H1 (cell line): ENCODE data around the gene GALNTL6. TPM values are rescaled to one million over a fixed set of nuclear protein-coding genes. Genes with fewer than 3 reads are reported as not detected.

Source experiments
- CBX8 ChIP-seq: fragments of 300-800, 300-1000 bp; sonication (generic); IDR thresholded peaks from 2 replicates; pipeline ENCODE4 v1.7.1; 2016; ENCODE audit warnings: low read depth, low read length, borderline replicate concordance
- JUND ChIP-seq: IDR thresholded peaks from 2 replicates; pipeline ENCODE4 v1.6.1; 2011; ENCODE audit warnings: mild to moderate bottlenecking, improper control_type of control experiment, low read length
- NANOG ChIP-seq: IDR thresholded peaks from 2 replicates; pipeline ENCODE4 v1.6.1; 2011; ENCODE audit warnings: low read length, low read depth, mild to moderate bottlenecking, inconsistent platforms; ENCODE audit not compliant: insufficient read depth, poor library complexity, severe bottlenecking
- SP1 ChIP-seq: IDR thresholded peaks from 2 replicates; pipeline ENCODE4 v1.6.1; 2011; ENCODE audit warnings: low read depth, low read length
- TAF1 ChIP-seq: IDR thresholded peaks from 2 replicates; pipeline ENCODE4 v1.6.1; 2011; ENCODE audit warnings: mild to moderate bottlenecking, low read depth, low read length
- polyA plus RNA-seq, 7 experiments: library from polyadenylated mRNA; depleted of rRNA in 3 of 7; stranded (reverse) in 5 of 7; unstranded in 2 of 7; fragments of >200 nt in 5 of 7; fragments of 200-250 nt in 2 of 7; gene quantifications; 1 replicate in 5 of 7; 2 replicates in 1 of 7; 4 replicates in 1 of 7; pipeline versions ENCODE4 v1.2.1 to v1.2.3, GENCODE V29; 2011 to 2013; ENCODE audit warnings: missing spikeins in 2 of 7, mixed read lengths in 2 of 7
- total RNA-seq: library from RNA; stranded (reverse); fragmentation: NEBNext Ultra II Directional; extraction: Animal tissue kit (Norgen Biotek cat#: 25700); gene quantifications from 2 replicates; pipeline ENCODE4 v1.2.1, GENCODE V29; 2021

GALNTL6 gene
- total and polyA plus RNA-seq, 2 of the 8 experiments (the other 6 are each of a cell fraction or from before 2014, with no cell fraction given), result 0.03 to 0.32 TPM

DNA sequence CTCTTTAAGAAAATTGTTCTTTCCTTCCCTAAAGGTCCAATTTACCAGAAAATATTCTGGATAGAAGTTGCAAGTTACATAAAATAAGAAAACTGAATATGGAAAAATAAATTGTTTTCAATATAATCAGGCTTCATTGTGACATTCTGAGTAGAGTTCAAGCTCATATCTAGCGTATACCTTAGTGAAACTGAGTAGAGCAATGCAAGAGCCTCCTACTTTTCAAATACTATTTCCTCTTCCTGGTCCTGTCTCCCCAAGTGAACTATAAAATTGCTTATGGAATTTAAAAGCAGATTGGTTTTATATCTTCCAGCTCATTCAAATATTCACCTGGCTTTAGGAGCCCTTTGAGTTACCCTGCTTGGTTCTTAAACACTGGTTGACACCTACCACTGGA lies 1166.1 kb downstream of the GALNTL6 start (continued):
- TF ChIP-seq SP1 (no peak), CBX8 (no peak), TAF1 (no peak), JUND (no peak), NANOG (no peak)
